Activated CD4-positive, alpha-beta T cell treated with anti-CD3 and anti-CD28 coated beads for 36 hours (primary cell): ENCODE results near the gene LAMA2. TPM values are rescaled to one million over a fixed set of nuclear protein-coding genes. Genes with fewer than 3 reads are reported as not detected.

Experiments
- ATAC-seq: fragments of 200-7000 bp; cut with Tn5 transposase; one replicate; pipeline ENCODE4 v1.10.0; 2021; ENCODE audit warnings: mild to moderate bottlenecking, moderate library complexity
- CTCF ChIA-PET: fragments of 350-600 bp; sonication (Branson Sonifier 250); formaldehyde crosslinking; loops from one replicate; lab custom pipeline; 2021; ENCODE audit warnings: antibody characterized with exemption; lab: Charles Lee
- POLR2A ChIA-PET: fragments of 350-600 bp; sonication (Branson Sonifier 250); formaldehyde crosslinking; loops from one replicate; lab custom pipeline; 2021; ENCODE audit warnings: antibody characterized with exemption, inconsistent platforms; lab: Charles Lee
- DNase-seq: peaks from one replicate; pipeline ENCODE4 v3.0.0-alpha.2; 2020
- H3K27ac Mint-ChIP-seq: one replicate; pipeline ENCODE4 v1.8.0; 2021; ENCODE audit warnings: mixed read lengths
- H3K27me3 Mint-ChIP-seq: one replicate; pipeline ENCODE4 v1.8.0; 2021; ENCODE audit warnings: mixed read lengths
- H3K36me3 Mint-ChIP-seq: one replicate; pipeline ENCODE4 v1.8.0; 2021; ENCODE audit warnings: low read depth, mixed read lengths
- H3K4me1 Mint-ChIP-seq: one replicate; pipeline ENCODE4 v1.8.0; 2021; ENCODE audit warnings: mixed read lengths
- H3K4me3 Mint-ChIP-seq: one replicate; pipeline ENCODE4 v1.8.0; 2021; ENCODE audit warnings: mild to moderate bottlenecking, moderate library complexity, mixed read lengths
- H3K9me3 Mint-ChIP-seq: one replicate; pipeline ENCODE4 v1.8.0; 2021; ENCODE audit warnings: low read depth, mixed read lengths
- intact Hi-C, 2 experiments: fragments of 100-400 bp; cut with DNase I in 1 of 2; cut with micrococcal nuclease in 1 of 2; formaldehyde crosslinking; loops; one replicate each; pipeline versions ENCODE4 v1.14.2 to v1.15.1; 2022 to 2024; cut with DNase I, micrococcal nuclease
- total RNA-seq, 2 experiments: library from RNA; stranded (reverse); gene quantifications; one replicate each; pipeline ENCODE4 v1.2.3, GENCODE V29; 2021

The LAMA2 gene
- total RNA-seq, 2 experiments from 2014 or later, result 0.65 to 0.80 TPM

DNA sequence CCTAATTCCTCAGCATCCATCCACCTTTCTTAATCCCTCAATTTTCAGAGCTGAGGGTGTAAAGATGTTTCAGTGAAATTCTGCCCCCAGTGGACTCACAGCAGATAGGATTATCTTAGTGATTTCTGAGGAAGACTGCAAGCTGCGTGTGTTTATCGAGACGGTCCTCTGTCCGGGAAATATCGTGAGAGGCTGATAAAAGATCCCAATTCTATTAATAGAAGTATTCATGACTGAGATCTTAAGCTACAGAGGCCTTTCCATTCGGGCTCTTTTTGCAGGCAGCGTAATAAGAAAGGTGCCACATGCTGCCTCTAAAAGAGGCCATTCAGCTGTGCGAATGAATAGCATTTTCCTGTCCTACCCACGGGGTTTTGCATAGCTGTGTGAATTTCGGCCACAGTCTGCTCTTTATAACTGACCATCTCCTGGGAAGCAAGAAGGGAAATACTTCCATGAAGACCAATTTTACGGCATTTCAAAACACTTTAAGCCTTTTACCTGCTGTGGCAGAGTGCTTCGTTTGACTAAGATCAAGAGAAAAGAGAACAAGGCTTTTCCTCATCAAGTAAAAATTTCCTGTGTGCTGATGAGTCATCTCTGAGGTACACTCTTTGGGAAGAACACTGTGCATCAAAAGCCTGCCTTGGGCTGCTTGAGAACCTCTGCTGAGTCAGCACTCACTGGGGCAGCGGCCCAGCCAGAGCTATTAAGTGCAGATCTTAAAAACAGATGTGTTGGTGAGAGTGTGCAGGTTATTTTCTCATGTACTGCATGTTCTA, 618.2 kb downstream of the LAMA2 start:
- POLR2A ChIA-PET, result no interaction called here
- no peaks in the 10 kb centered on the region for H3K27me3 Mint-ChIP-seq
- ATAC-seq, result peak; percentile 45
- intact Hi-C loops, result loop anchor here in 1 of 2 experiments (1.0 kb wide), 1 partner anchor 435 kb away; no protein-coding TSS in a partner anchor
- H3K9me3 Mint-ChIP-seq, result no peaks in the 10 kb centered on the region
- CTCF ChIA-PET, result interaction anchor here (0.6 to 5.9 kb wide), 22 partner anchors 9 to 425 kb away, joined by 3 to 38 read pairs (median 4); no protein-coding TSS in a partner anchor
- peak overlapping the region; percentile 72 for H3K27ac Mint-ChIP-seq
- peak; percentile 42 for DNase-seq
- H3K4me3 Mint-ChIP-seq, result no peak overlapping the region
- no peaks in the 10 kb centered on the region for H3K36me3 Mint-ChIP-seq
- H3K4me1 Mint-ChIP-seq, result peaks cover 46% of the 10 kb centered on the region

DNA sequence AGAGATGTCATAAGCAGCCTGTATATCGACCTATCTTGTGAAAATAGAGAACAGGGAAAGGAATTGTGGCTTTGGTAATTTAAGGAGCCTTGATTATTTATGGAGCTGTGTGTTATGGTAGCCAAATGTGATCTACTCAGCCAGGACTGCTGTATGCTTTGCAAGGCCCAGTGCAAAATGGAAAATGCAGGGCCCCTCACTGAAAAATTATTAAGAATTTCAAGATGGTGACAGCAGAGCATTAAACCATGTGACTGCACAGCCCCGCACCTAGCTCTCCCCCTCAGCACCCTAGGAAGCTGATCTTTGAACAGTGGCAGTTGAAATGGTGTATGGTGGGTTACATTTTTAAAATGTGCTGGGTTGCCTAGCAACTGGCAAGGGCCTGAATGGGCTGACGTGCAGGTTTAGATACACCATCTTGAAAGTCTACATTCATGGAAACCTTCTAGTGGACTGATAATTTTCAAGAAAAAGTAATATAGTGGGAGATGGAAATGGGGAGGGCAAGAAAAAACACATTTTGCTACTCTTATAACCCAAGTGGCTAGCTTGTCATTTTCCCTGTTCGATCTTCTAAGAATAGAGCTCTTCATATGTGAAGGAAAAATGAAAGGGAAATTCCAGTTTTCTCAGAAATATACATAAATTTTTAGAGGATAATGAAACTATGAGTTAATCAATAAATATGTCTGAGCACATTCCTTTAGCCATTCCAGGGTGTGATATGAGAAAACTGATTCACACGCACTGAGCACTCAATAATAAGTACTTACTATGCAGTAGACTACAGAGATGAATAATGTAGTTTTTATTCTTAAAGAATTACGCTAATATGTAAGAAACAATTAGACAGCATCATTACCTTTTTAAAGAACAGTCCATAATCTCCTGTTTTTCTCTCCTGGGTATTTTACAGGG, 619.1 kb downstream of the LAMA2 start:
- intact Hi-C loops, result no loop called here
- H3K27me3 Mint-ChIP-seq, result no peaks in the 10 kb centered on the region
- H3K9me3 Mint-ChIP-seq, result no peaks in the 10 kb centered on the region
- ChIA-PET POLR2A (no interaction called here), CTCF (interaction anchor here (0.6 to 5.9 kb wide), 15 partner anchors 8 to 154 kb away, joined by 3 to 38 read pairs (median 4); no protein-coding TSS in a partner anchor)
- H3K4me1 Mint-ChIP-seq, result peaks cover 44% of the 10 kb centered on the region
- DNase-seq (no peak), ATAC-seq (no peak)
- no peak overlapping the region for H3K27ac Mint-ChIP-seq
- no peak overlapping the region for H3K4me3 Mint-ChIP-seq
- no peaks in the 10 kb centered on the region for H3K36me3 Mint-ChIP-seq

DNA sequence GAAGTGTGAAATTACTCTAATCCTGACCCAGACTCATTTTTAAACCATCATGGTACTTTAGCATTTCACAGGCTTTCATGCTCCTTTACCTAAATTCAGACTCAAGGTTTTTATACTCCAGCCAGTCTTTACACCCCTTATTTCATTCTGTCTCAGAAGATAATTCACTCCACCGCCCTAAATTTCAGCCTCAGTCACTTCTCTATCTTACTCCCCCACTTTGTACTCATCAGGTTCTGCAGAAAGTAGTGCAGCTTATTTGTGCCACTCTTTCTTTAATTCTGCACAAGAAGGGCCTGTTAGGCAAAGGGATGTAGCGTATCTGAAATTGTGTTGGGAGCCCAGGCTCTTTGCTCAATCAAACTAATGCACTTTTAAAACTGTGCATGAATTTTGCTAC, 621.5 kb downstream of the LAMA2 start:
- ATAC-seq (no peak), DNase-seq (no peak)
- Mint-ChIP-seq H3K27ac (no peak overlapping the region), H3K27me3 (no peaks in the 10 kb centered on the region), H3K4me1 (peaks cover 22% of the 10 kb centered on the region), H3K36me3 (no peaks in the 10 kb centered on the region), H3K9me3 (no peaks in the 10 kb centered on the region), H3K4me3 (no peak overlapping the region)
- intact Hi-C loops, result no loop called here
- CTCF ChIA-PET, result interaction anchor here (0.8 to 1.6 kb wide), 4 partner anchors 13 to 226 kb away, joined by 3 to 5 read pairs (median 4); no protein-coding TSS in a partner anchor
- POLR2A ChIA-PET, result no interaction called here

DNA sequence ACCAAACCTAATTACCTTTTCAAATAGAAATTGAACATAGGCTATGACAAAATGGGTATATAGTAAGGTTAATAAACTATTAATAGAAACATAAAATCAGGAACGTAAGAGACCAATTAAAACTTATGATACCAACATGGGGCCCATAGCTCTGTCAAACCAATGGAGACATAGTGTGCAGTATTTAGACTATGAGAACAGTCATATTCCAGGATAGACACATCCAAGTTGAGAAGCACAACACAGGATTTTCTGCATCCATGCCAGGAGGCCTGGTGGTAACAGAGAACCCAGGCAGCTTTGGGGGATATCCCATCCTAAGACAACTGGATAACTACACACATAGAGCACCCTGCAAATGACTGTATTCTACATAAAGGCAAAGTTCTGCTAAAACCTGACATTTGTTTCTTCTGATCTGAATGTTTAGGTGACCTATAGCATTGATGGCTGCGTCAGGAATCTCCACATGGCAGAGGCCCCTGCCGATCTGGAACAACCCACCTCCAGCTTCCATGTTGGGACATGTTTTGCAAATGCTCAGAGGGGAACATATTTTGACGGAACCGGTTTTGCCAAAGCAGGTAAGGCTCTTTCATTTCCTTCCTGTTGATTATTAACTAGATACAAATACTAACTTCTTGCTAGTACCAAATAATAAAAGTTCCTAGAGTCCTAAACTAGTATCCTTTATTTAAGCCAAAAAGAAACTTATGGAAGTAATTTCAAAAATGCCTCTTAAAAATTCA, 624.3 kb downstream of the LAMA2 start:
- ATAC-seq (no peak), DNase-seq (no peak)
- POLR2A ChIA-PET, result no interaction called here
- CTCF ChIA-PET, result no interaction called here
- Mint-ChIP-seq H3K27me3 (no peaks in the 10 kb centered on the region), H3K4me1 (no peaks in the 10 kb centered on the region), H3K36me3 (no peaks in the 10 kb centered on the region), H3K27ac (no peak overlapping the region), H3K9me3 (no peaks in the 10 kb centered on the region), H3K4me3 (no peak overlapping the region)
- intact Hi-C loops, result no loop called here

DNA sequence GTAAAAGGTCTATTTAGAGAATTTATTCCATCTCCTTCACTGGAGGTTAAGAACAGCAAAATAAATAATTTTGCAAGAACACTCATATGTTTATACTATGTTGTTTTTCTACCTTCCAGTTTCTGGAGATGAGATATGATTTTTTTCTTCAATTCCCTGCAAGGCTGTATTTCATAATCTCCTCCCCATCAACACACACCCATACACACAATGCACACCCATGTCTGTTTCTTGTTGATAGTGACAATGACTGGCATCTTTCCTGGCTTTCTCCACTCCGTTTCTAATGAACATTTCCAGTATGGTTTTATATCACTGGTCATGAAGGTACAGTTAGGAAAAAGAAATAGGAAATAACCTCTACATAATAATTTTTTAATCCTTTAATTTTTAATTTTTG, 624.9 kb downstream of the LAMA2 start:
- H3K27me3 Mint-ChIP-seq, result no peaks in the 10 kb centered on the region
- no peaks in the 10 kb centered on the region for H3K9me3 Mint-ChIP-seq
- H3K27ac Mint-ChIP-seq, result no peak overlapping the region
- POLR2A ChIA-PET, result no interaction called here
- H3K4me3 Mint-ChIP-seq, result no peak overlapping the region
- no peaks in the 10 kb centered on the region for H3K4me1 Mint-ChIP-seq
- no peaks in the 10 kb centered on the region for H3K36me3 Mint-ChIP-seq
- ATAC-seq, result no peak
- CTCF ChIA-PET, result interaction anchor here (1.5 kb wide), 1 partner anchor 8 kb away, joined by 4 read pairs; no protein-coding TSS in a partner anchor
- DNase-seq, result no peak
- intact Hi-C loops, result no loop called here

DNA sequence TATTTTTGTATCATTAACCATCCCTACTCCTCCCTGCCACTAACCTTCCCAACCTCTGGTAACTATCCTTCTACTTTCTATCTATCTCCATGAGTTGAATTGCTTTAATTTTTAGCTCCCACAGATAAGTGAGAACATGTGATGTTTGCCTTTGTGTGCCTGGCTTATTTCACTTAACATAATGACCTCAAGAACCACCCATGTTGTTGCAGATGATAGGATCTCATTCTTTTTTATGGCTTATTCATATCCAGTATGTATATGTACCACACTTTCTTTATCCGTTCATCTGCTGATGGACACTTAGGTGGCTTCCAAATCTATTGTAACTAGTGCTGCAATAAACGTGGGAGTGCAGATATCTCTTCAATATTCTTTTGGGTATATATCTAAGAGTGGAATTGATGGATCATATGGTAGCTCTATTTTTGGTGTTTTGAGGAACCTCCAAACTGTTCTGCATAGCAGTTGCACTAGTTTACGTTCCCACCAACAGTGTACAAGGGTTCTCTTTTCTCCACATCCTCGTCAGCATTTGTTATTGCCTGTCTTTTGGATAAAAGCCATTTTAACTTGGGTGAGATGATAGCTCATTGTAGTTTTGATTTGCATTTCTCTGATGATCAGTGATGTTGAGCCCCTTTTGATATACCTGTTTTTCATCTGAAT, 625.7 kb downstream of the LAMA2 start:
- intact Hi-C loops, result no loop called here
- Mint-ChIP-seq H3K9me3 (no peaks in the 10 kb centered on the region), H3K27me3 (no peaks in the 10 kb centered on the region), H3K36me3 (no peaks in the 10 kb centered on the region), H3K4me3 (no peak overlapping the region), H3K27ac (no peak overlapping the region), H3K4me1 (peaks cover 2% of the 10 kb centered on the region)
- DNase-seq (no peak), ATAC-seq (no peak)
- ChIA-PET CTCF (interaction anchor here (1.5 to 1.7 kb wide), 2 partner anchors 9 to 34 kb away, joined by 3 to 4 read pairs; no protein-coding TSS in a partner anchor), POLR2A (no interaction called here)

DNA sequence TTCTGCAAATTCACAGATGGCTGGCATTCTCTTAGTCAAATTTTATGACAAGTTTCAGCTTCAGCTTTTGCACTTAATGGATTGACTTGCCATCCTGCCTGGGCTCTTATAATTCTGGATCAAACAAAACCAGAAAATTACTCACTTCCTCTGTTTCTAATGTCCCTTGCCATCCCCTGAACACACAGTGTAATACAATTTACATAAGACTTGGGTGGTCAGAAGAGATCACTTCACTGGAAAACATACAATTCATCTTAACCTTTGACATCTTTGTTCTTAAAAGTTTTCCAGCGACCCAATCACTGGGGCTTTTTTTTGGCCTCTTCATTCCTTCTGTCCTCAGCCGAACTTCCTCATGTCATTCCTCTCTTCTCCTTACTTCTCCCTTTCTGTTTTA, 628.0 kb downstream of the LAMA2 start:
- no peak for DNase-seq
- H3K36me3 Mint-ChIP-seq, result no peaks in the 10 kb centered on the region
- ChIA-PET CTCF (interaction anchor here (1.3 kb wide), 1 partner anchor 9 kb away, joined by 4 read pairs; no protein-coding TSS in a partner anchor), POLR2A (no interaction called here)
- H3K27ac Mint-ChIP-seq, result no peak overlapping the region
- intact Hi-C loops, result no loop called here
- no peak for ATAC-seq
- no peaks in the 10 kb centered on the region for H3K9me3 Mint-ChIP-seq
- no peaks in the 10 kb centered on the region for H3K27me3 Mint-ChIP-seq
- H3K4me1 Mint-ChIP-seq, result peaks cover 2% of the 10 kb centered on the region
- H3K4me3 Mint-ChIP-seq, result no peak overlapping the region

DNA sequence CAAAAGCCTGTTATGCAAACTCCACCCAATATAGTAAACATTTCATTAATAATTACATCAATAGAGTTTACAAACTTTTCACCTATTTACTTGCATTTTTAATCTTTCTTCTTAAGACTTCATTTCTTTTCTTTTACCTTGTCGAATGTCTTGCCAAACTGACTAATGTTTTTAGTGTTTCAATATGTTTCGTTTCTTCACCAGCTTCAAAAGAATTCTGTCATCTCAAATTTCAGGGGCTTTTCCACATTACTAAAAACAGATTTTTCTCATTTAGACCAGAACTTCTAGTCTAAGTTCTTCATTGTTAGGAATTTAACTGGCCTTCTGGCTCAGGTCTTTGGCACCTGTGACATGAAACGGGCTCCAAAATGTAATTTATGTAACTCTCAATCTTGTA, 630.5 kb downstream of the LAMA2 start:
- H3K4me1 Mint-ChIP-seq, result peaks cover 2% of the 10 kb centered on the region
- no peaks in the 10 kb centered on the region for H3K9me3 Mint-ChIP-seq
- H3K4me3 Mint-ChIP-seq, result no peak overlapping the region
- no peaks in the 10 kb centered on the region for H3K36me3 Mint-ChIP-seq
- intact Hi-C loops, result no loop called here
- DNase-seq (no peak), ATAC-seq (no peak)
- no peaks in the 10 kb centered on the region for H3K27me3 Mint-ChIP-seq
- H3K27ac Mint-ChIP-seq, result no peak overlapping the region
- ChIA-PET POLR2A (no interaction called here), CTCF (no interaction called here)

DNA sequence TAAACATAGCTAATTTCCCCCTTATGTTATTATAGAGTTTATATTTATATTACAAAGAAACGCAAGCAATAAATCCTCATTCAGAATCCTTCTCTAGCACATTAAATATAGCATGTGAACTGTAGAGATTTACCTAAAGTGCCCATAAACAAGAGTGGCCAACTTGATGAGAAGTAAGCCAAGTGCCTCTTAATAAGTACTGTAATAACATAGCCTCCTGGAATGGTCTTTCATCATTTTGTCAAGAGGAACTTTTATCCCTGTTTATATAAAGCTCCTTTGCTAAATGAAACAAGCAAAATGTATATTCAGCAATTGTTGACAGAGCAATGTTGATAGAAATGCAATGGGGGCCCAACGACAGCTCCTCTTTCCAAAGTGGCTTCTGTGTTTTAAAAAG, 632.1 kb downstream of the LAMA2 start:
- no peaks in the 10 kb centered on the region for H3K36me3 Mint-ChIP-seq
- ChIA-PET CTCF (interaction anchor here (1.6 kb wide), 1 partner anchor 14 kb away, joined by 5 read pairs; no protein-coding TSS in a partner anchor), POLR2A (no interaction called here)
- no peak overlapping the region for H3K27ac Mint-ChIP-seq
- intact Hi-C loops, result no loop called here
- H3K4me3 Mint-ChIP-seq, result no peak overlapping the region
- H3K4me1 Mint-ChIP-seq, result peaks cover 2% of the 10 kb centered on the region
- H3K27me3 Mint-ChIP-seq, result no peaks in the 10 kb centered on the region
- ATAC-seq (no peak), DNase-seq (no peak)
- no peaks in the 10 kb centered on the region for H3K9me3 Mint-ChIP-seq

DNA sequence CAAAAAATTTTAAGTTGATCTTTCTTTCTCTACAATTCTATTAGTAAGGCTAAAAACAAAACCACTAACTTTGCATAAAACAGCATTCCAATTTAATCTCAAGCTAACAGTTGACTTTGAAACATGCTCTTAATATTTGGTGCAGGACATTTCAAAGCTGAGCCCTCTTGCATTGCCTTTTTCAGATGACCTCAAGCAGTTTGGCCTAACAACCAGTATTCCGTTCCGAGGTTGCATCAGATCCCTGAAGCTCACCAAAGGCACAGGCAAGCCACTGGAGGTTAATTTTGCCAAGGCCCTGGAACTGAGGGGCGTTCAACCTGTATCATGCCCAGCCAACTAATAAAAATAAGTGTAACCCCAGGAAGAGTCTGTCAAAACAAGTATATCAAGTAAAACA, 633.1 kb downstream of the LAMA2 start:
- intact Hi-C loops, result no loop called here
- CTCF ChIA-PET, result interaction anchor here (1.2 kb wide), 1 partner anchor 11 kb away, joined by 3 read pairs; no protein-coding TSS in a partner anchor
- DNase-seq (no peak), ATAC-seq (no peak)
- POLR2A ChIA-PET, result no interaction called here
- H3K27ac Mint-ChIP-seq, result no peak overlapping the region
- H3K27me3 Mint-ChIP-seq, result no peaks in the 10 kb centered on the region
- no peaks in the 10 kb centered on the region for H3K36me3 Mint-ChIP-seq
- H3K4me3 Mint-ChIP-seq, result no peak overlapping the region
- peaks cover 2% of the 10 kb centered on the region for H3K4me1 Mint-ChIP-seq
- H3K9me3 Mint-ChIP-seq, result no peaks in the 10 kb centered on the region
